Measurements from ENCODE around the gene SLC35F4. TPM values are rescaled to one million over a fixed set of nuclear protein-coding genes. Genes with fewer than 3 reads are reported as not detected.

Gene SLC35F4
- total and polyA plus RNA-seq, 2 donors (not counting 1 experiment from before 2014, with no cell fraction given): not detected

DNA sequence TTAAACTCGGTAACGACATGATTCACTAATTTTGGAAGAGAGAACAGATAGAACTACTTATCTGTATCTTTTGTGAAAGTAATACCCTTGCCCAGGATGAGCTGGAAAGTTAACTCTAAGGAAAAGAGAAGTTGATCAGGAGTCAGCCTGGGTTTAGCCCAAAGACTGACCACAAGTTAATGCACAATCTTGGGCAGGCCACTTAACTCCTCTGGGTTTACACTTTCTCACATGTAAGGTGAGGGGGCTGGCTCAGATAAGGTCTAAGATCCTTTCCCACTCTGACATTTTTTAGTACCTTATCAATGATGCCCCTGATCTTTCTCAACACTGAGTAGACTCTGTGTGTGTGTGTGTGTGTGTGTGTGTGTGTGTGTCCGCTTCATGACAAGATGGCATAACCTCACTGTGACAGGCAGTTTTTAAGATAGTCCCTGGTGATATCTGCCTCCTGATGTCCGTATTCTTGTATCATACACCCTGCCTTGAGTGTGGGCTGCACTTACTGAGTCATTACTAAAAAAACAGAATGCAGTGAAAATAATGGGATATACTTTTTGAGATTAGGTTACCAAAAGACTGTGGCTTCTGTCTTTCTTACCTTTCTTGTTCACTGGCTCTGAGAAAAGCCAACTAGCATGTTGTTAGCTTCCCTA lies 316.0 kb downstream of the SLC35F4 start:
- H3K4me2 ChIP-seq (replicated peaks; ENCODE audit: low read depth, low read length, poor library complexity, severe bottlenecking): no peak overlapping the region
- Mint-ChIP-seq H3K27ac (no peak overlapping the region), H3K4me1 (no peaks in the 10 kb centered on the region), H3K27me3 (no peaks in the 10 kb centered on the region), H3K9me3 (ENCODE audit: insufficient read depth) (peaks cover 6% of the 10 kb centered on the region), H3K4me3 (no peak overlapping the region)
- H3K9me3 ChIP-seq (ENCODE audit: control extremely low read depth in 1 of 3, control insufficient read depth in 2 of 3, insufficient read depth in 1 of 3, low read length in 2 of 3): peaks cover 1 to 9% (median 3%) of the 10 kb centered on the region in 3 donors
- TF ChIP-seq, protein P1, sequence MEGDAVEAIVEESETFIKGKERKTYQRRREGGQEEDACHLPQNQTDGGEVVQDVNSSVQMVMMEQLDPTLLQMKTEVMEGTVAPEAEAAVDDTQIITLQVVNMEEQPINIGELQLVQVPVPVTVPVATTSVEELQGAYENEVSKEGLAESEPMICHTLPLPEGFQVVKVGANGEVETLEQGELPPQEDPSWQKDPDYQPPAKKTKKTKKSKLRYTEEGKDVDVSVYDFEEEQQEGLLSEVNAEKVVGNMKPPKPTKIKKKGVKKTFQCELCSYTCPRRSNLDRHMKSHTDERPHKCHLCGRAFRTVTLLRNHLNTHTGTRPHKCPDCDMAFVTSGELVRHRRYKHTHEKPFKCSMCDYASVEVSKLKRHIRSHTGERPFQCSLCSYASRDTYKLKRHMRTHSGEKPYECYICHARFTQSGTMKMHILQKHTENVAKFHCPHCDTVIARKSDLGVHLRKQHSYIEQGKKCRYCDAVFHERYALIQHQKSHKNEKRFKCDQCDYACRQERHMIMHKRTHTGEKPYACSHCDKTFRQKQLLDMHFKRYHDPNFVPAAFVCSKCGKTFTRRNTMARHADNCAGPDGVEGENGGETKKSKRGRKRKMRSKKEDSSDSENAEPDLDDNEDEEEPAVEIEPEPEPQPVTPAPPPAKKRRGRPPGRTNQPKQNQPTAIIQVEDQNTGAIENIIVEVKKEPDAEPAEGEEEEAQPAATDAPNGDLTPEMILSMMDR (IDR thresholded peaks at IDR 0.05): no peak
- no peak for TF ChIP-seq EZH2 (IDR thresholded peaks at IDR 0.05; ENCODE audit: borderline replicate concordance, insufficient read depth, low read depth, low read length, poor library complexity, severe bottlenecking)
- H2AFZ ChIP-seq (ENCODE audit: insufficient read depth, low read depth, low read length, poor library complexity, severe bottlenecking): no peak overlapping the region
- no peaks in the 10 kb centered on the region for H4K20me1 ChIP-seq (ENCODE audit: control insufficient read depth, insufficient read depth, low read length, poor library complexity, severe bottlenecking)
- ChIA-PET POLR2A (no interaction called here), CTCF (no interaction called here)
- H3K27me3 ChIP-seq (replicated peaks in 1 of 4; ENCODE audit: control extremely low read depth in 1 of 4, control insufficient read depth in 3 of 4, insufficient read depth in 4 of 4, low read length in 3 of 4): no peaks in the 10 kb centered on the region
- no peak for ATAC-seq (ENCODE audit: low read depth)
- no peak for DNase-seq
- intact Hi-C loops (cut with micrococcal nuclease): no loop called here
- H3K27ac ChIP-seq (ENCODE audit: low read length in 2 of 2): no peak overlapping the region
- no peaks in the 10 kb centered on the region for H3K4me1 ChIP-seq (ENCODE audit: control insufficient read depth in 2 of 2, insufficient read depth in 2 of 2, low read length in 2 of 2)
- whole genome bisulfite sequencing (ENCODE audit: insufficient coverage): 100% methylated on average over 1 of the region's 4 CpGs
- no peak overlapping the region for H3K4me3 ChIP-seq (ENCODE audit: control extremely low read depth in 1 of 5, extremely low read depth in 1 of 5, insufficient read depth in 1 of 5, low read depth in 2 of 5, low read length in 4 of 5)
- H3K79me2 ChIP-seq (ENCODE audit: control insufficient read depth, insufficient read depth, low read length): no peaks in the 10 kb centered on the region
- no peak overlapping the region for H3K9ac ChIP-seq (ENCODE audit: low read length)
- no peaks in the 10 kb centered on the region for H3K36me3 ChIP-seq (replicated peaks in 1 of 2; ENCODE audit: control extremely low read depth in 1 of 2, control insufficient read depth in 1 of 2, extremely low read depth in 1 of 2, insufficient read depth in 2 of 2, low read length in 1 of 2)

DNA sequence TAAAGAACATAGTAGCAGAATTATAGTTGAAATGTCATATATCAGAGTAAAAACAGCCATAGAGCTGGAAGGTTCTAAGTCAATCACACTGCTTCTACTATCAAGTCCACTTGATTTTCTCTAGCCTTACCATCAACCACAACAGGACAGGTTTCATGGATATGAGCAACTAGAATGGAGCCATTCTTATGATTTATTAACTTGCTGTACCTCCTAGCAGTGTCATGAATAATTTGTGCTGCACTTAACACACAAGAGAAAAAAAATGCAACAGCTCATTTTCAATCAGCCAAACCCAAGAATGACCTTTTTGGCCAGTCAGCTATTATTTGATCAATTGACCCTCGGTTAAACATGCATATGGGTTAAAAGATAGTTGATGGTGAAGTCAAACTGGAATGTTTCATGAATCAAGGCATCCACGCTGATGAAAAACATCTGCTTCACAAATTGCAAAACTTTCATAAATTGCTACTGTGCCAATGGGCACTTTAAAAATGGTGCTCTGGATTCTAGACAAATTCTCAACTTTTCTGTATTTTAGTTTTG lies 316.8 kb downstream of the SLC35F4 start:
- no peak overlapping the region for H3K4me2 ChIP-seq (replicated peaks; ENCODE audit: low read depth, low read length, poor library complexity, severe bottlenecking)
- no peak overlapping the region for H3K4me3 ChIP-seq (ENCODE audit: control extremely low read depth in 1 of 5, extremely low read depth in 1 of 5, insufficient read depth in 1 of 5, low read depth in 2 of 5, low read length in 4 of 5)
- Mint-ChIP-seq H3K4me1 (no peaks in the 10 kb centered on the region), H3K4me3 (no peak overlapping the region), H3K27ac (no peak overlapping the region), H3K9me3 (ENCODE audit: insufficient read depth) (peaks cover 3% of the 10 kb centered on the region), H3K27me3 (no peaks in the 10 kb centered on the region)
- H4K20me1 ChIP-seq (ENCODE audit: control insufficient read depth, insufficient read depth, low read length, poor library complexity, severe bottlenecking): no peaks in the 10 kb centered on the region
- ChIA-PET CTCF (no interaction called here), POLR2A (no interaction called here)
- no peaks in the 10 kb centered on the region for H3K79me2 ChIP-seq (ENCODE audit: control insufficient read depth, insufficient read depth, low read length)
- H3K4me1 ChIP-seq (ENCODE audit: control insufficient read depth in 2 of 2, insufficient read depth in 2 of 2, low read length in 2 of 2): no peaks in the 10 kb centered on the region
- ATAC-seq (ENCODE audit: low read depth): no peak
- no peak overlapping the region for H3K9ac ChIP-seq (ENCODE audit: low read length)
- intact Hi-C loops (cut with micrococcal nuclease): no loop called here
- H3K9me3 ChIP-seq (ENCODE audit: control extremely low read depth in 1 of 3, control insufficient read depth in 2 of 3, insufficient read depth in 1 of 3, low read length in 2 of 3): peaks cover 1 to 17% (median 3%) of the 10 kb centered on the region in 3 donors
- no peaks in the 10 kb centered on the region for H3K27me3 ChIP-seq (replicated peaks in 1 of 4; ENCODE audit: control extremely low read depth in 1 of 4, control insufficient read depth in 3 of 4, insufficient read depth in 4 of 4, low read length in 3 of 4)
- DNase-seq: no peak
- no peak overlapping the region for H3K27ac ChIP-seq (ENCODE audit: low read length in 2 of 2)
- TF ChIP-seq, protein P1 (IDR thresholded peaks at IDR 0.05): no peak
- TF ChIP-seq EZH2 (IDR thresholded peaks at IDR 0.05; ENCODE audit: borderline replicate concordance, insufficient read depth, low read depth, low read length, poor library complexity, severe bottlenecking): no peak
- no peak overlapping the region for H2AFZ ChIP-seq (ENCODE audit: insufficient read depth, low read depth, low read length, poor library complexity, severe bottlenecking)
- H3K36me3 ChIP-seq (replicated peaks in 1 of 2; ENCODE audit: control extremely low read depth in 1 of 2, control insufficient read depth in 1 of 2, extremely low read depth in 1 of 2, insufficient read depth in 2 of 2, low read length in 1 of 2): no peaks in the 10 kb centered on the region
- no CpG with 5 or more reads among the region's 2 CpGs for WGBS (ENCODE audit: insufficient coverage)
